HepG2 (cell line): Measurements from ENCODE around the gene FNDC3B. TPM values are rescaled to one million over a fixed set of nuclear protein-coding genes. Genes with fewer than 3 reads are reported as not detected.

Source experiments
- AKAP8 ChIP-seq: sonication (generic); formaldehyde crosslinking; IDR thresholded peaks from 2 replicates; pipeline ENCODE4 v1.5.1; 2020; ENCODE audit warnings: mild to moderate bottlenecking, missing genetic modification reagents
- ATAD3A ChIP-seq: sonication (generic); formaldehyde crosslinking; IDR thresholded peaks from 2 replicates; pipeline ENCODE4 v1.4.0; 2020; ENCODE audit warnings: missing genetic modification reagents
- CENPX ChIP-seq: sonication (generic); formaldehyde crosslinking; IDR thresholded peaks from 2 replicates; pipeline ENCODE4 v1.9.0; 2021; ENCODE audit warnings: mild to moderate bottlenecking, missing genetic modification reagents, moderate library complexity
- ETV6 ChIP-seq: sonication (generic); formaldehyde crosslinking; conservative IDR thresholded peaks from 2 replicates; pipeline ENCODE4 v1.4.0; 2020; ENCODE audit warnings: missing genetic modification reagents
- FOXM1 ChIP-seq: sonication (generic); formaldehyde crosslinking; IDR thresholded peaks from 2 replicates; pipeline ENCODE4 v1.5.0; 2020; ENCODE audit warnings: missing genetic modification reagents
- HNRNPUL1 ChIP-seq: fragments of 200-400 bp; formaldehyde crosslinking; IDR thresholded peaks from 2 replicates; pipeline ENCODE4 v1.6.1; 2017; ENCODE audit warnings: low read depth, mild to moderate bottlenecking, low read length, moderate library complexity
- KLF11 ChIP-seq: IDR thresholded peaks from 2 replicates; pipeline ENCODE4 v1.6.1; 2016; ENCODE audit warnings: missing compliant biosample characterization
- MEIS2 ChIP-seq: sonication (generic); formaldehyde crosslinking; IDR thresholded peaks from 2 replicates; pipeline ENCODE4 v1.9.0; 2021; ENCODE audit warnings: mild to moderate bottlenecking, missing genetic modification reagents
- MXD4 ChIP-seq: IDR thresholded peaks from 2 replicates; pipeline ENCODE4 v1.6.1; 2016; ENCODE audit warnings: mild to moderate bottlenecking, missing biosample characterization, missing genetic modification reagents
- RXRA ChIP-seq: sonication (generic); formaldehyde crosslinking; IDR thresholded peaks from 2 replicates; pipeline ENCODE4 v1.5.1; 2020; ENCODE audit warnings: missing genetic modification reagents
- YEATS4 ChIP-seq: sonication (generic); formaldehyde crosslinking; IDR thresholded peaks from 2 replicates; pipeline ENCODE4 v1.4.0; 2020; ENCODE audit warnings: missing genetic modification reagents, borderline replicate concordance
- ZFP36L1 ChIP-seq: sonication (generic); formaldehyde crosslinking; IDR thresholded peaks from 2 replicates; pipeline ENCODE4 v1.8.0; 2022; ENCODE audit warnings: mild to moderate bottlenecking, missing genetic modification reagents, moderate library complexity
- ZFP36L2 ChIP-seq: sonication (generic); formaldehyde crosslinking; IDR thresholded peaks from 2 replicates; pipeline ENCODE4 v1.4.0; 2020; ENCODE audit warnings: missing genetic modification reagents
- ZFYVE20 ChIP-seq: sonication (generic); formaldehyde crosslinking; IDR thresholded peaks from 2 replicates; pipeline ENCODE4 v1.8.0; 2023; ENCODE audit warnings: low read depth, mild to moderate bottlenecking, moderate library complexity, missing genetic modification reagents, borderline replicate concordance
- ZNF496 ChIP-seq: sonication (generic); formaldehyde crosslinking; IDR thresholded peaks from 2 replicates; pipeline ENCODE4 v1.8.1; 2023; ENCODE audit warnings: mild to moderate bottlenecking, moderate library complexity, missing genetic modification reagents; ENCODE audit not compliant: insufficient replicate concordance
- ZNF543 ChIP-seq: sonication (generic); formaldehyde crosslinking; IDR thresholded peaks from 2 replicates; pipeline ENCODE4 v1.4.0; 2020; ENCODE audit warnings: mild to moderate bottlenecking, missing genetic modification reagents
- ZNF761 ChIP-seq: sonication (generic); formaldehyde crosslinking; conservative IDR thresholded peaks from 2 replicates; pipeline ENCODE4 v1.4.0; 2020; ENCODE audit warnings: mild to moderate bottlenecking, missing genetic modification reagents
- ZNF766 ChIP-seq: sonication (generic); formaldehyde crosslinking; IDR thresholded peaks from 2 replicates; pipeline ENCODE4 v1.5.0; 2020; ENCODE audit warnings: missing genetic modification reagents, borderline replicate concordance
- ZNF775 ChIP-seq: sonication (generic); formaldehyde crosslinking; IDR thresholded peaks from 2 replicates; pipeline ENCODE4 v1.4.0; 2020; ENCODE audit warnings: missing genetic modification reagents, mild to moderate bottlenecking, moderate library complexity, borderline replicate concordance
- polyA plus RNA-seq, 8 experiments: library from polyadenylated mRNA; depleted of rRNA in 3 of 8; stranded (reverse) in 7 of 8; unstranded in 1 of 8; fragments of >200 nt; fragmentation: Illumina TruSeq in 4 of 8; extraction: Trizol in 4 of 8; gene quantifications; 2 replicates each; pipeline versions ENCODE4 v1.2.1 to v1.2.3, GENCODE V29; 2011 to 2016; ENCODE audit warnings: low read depth in 4 of 8, missing spikeins in 1 of 8, mixed read lengths in 1 of 8; ENCODE audit not compliant: insufficient read depth in 1 of 8
- total RNA-seq, 5 experiments: library from RNA; depleted of rRNA; stranded (reverse); fragments of >200 nt; fragmentation: Illumina TruSeq; extraction: Trizol; gene quantifications; 2 replicates each; pipeline ENCODE4 v1.2.3, GENCODE V29; 2016; ENCODE audit warnings: low read depth in 1 of 5
- TF ChIP-seq, protein P1 (sequence below): sonication (generic); formaldehyde crosslinking; IDR thresholded peaks from 2 replicates; pipeline ENCODE4 v1.5.0; 2020; ENCODE audit warnings: missing genetic modification reagents
- TF ChIP-seq, protein P2 (sequence below): sonication (generic); formaldehyde crosslinking; IDR thresholded peaks from 2 replicates; pipeline ENCODE4 v1.8.0; 2022; ENCODE audit warnings: low read depth, missing genetic modification reagents
- TF ChIP-seq, protein P3 (sequence below): sonication (generic); formaldehyde crosslinking; IDR thresholded peaks from 2 replicates; pipeline ENCODE4 v1.9.0; 2021; ENCODE audit warnings: missing genetic modification reagents, borderline replicate concordance
- TF ChIP-seq, protein P4 (sequence below): sonication (generic); formaldehyde crosslinking; IDR thresholded peaks from 2 replicates; pipeline ENCODE4 v1.5.0; 2020; ENCODE audit warnings: missing genetic modification reagents
- TF ChIP-seq, protein P5 (sequence below): sonication (generic); formaldehyde crosslinking; IDR thresholded peaks from 2 replicates; pipeline ENCODE4 v1.5.0; 2020; ENCODE audit warnings: missing genetic modification reagents

FNDC3B gene
- total and polyA plus RNA-seq, 2 of the 13 experiments (the other 11 are each of a cell fraction or from before 2014, with no cell fraction given): 74.8 to 103 TPM

DNA sequence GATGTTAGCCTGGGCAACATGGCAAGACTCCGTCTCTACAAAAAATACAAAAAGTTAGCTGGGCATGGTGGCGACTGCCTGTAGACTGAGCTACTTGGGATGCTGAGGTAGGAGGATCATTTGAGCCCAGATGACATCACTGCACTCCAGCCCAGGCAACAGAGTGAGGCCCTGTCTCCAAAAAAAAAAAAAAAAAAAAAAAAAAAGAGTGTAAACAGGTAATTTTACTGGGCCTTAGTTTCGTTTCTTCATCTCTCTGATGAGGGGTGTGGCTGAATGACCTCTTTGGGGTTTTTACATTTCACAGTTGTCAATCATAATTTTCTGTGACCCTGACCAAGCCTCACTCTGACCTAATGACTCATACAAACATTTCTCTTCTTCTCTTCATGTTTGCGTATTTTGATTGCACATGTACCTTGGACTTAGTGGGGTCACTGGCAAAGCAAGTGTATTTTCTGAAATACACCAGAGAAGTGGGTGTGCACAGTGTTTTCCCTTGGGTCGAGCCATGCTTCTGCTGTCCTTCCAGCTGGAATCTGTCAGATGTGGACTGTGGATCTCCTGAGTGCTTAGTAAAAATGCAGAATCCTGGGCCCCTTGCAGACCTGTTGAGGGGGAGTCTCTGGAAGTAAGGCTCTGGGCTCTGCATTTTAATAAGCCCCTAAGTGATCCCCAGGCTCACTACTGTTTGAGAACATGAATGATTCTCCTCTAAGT is 140.5 kb downstream of the FNDC3B start (continued):
- TF ChIP-seq ZNF496 (CRISPR knock-in tag) (no peak), ZNF761 (CRISPR knock-in tag) (no peak), ZNF543 (no peak), ZFP36L1 (CRISPR knock-in tag) (no peak; the same call in 1 of the 2 replicates), ZNF766 (CRISPR knock-in tag) (no peak; the same call in 1 of the 2 replicates), ZNF775 (CRISPR knock-in tag) (no peak), ZFP36L2 (CRISPR knock-in tag) (no peak), KLF11 (CRISPR knock-in tag) (peak; percentile 58; the same call in 1 of the 2 replicates), CENPX (CRISPR knock-in tag) (no peak), HNRNPUL1 (no peak), ATAD3A (CRISPR knock-in tag) (no peak), ETV6 (CRISPR knock-in tag) (no peak), YEATS4 (CRISPR knock-in tag) (no peak), AKAP8 (CRISPR knock-in tag) (no peak), RXRA (CRISPR knock-in tag) (peak; percentile 89; the same call in 1 of the 2 replicates), FOXM1 (no peak), ZFYVE20 (no peak), MEIS2 (peak; percentile 92), MXD4 (CRISPR knock-in tag) (peak; percentile 76; the same call in 1 of the 2 replicates)
- TF ChIP-seq, protein P1, sequence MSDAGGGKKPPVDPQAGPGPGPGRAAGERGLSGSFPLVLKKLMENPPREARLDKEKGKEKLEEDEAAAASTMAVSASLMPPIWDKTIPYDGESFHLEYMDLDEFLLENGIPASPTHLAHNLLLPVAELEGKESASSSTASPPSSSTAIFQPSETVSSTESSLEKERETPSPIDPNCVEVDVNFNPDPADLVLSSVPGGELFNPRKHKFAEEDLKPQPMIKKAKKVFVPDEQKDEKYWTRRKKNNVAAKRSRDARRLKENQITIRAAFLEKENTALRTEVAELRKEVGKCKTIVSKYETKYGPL (CRISPR knock-in tag): no peak
- TF ChIP-seq, protein P2, sequence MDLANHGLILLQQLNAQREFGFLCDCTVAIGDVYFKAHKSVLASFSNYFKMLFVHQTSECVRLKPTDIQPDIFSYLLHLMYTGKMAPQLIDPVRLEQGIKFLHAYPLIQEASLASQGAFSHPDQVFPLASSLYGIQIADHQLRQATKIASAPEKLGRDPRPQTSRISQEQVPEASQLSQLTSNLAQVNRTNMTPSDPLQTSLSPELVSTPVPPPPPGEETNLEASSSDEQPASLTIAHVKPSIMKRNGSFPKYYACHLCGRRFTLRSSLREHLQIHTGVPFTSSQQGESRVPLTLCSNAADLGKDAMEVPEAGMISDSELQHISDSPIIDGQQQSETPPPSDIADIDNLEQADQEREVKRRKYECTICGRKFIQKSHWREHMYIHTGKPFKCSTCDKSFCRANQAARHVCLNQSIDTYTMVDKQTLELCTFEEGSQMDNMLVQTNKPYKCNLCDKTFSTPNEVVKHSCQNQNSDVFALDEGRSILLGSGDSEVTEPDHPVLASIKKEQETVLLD: no peak
- TF ChIP-seq, protein P3, sequence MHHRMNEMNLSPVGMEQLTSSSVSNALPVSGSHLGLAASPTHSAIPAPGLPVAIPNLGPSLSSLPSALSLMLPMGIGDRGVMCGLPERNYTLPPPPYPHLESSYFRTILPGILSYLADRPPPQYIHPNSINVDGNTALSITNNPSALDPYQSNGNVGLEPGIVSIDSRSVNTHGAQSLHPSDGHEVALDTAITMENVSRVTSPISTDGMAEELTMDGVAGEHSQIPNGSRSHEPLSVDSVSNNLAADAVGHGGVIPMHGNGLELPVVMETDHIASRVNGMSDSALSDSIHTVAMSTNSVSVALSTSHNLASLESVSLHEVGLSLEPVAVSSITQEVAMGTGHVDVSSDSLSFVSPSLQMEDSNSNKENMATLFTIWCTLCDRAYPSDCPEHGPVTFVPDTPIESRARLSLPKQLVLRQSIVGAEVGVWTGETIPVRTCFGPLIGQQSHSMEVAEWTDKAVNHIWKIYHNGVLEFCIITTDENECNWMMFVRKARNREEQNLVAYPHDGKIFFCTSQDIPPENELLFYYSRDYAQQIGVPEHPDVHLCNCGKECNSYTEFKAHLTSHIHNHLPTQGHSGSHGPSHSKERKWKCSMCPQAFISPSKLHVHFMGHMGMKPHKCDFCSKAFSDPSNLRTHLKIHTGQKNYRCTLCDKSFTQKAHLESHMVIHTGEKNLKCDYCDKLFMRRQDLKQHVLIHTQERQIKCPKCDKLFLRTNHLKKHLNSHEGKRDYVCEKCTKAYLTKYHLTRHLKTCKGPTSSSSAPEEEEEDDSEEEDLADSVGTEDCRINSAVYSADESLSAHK (CRISPR knock-in tag): no peak
- TF ChIP-seq, protein P4, sequence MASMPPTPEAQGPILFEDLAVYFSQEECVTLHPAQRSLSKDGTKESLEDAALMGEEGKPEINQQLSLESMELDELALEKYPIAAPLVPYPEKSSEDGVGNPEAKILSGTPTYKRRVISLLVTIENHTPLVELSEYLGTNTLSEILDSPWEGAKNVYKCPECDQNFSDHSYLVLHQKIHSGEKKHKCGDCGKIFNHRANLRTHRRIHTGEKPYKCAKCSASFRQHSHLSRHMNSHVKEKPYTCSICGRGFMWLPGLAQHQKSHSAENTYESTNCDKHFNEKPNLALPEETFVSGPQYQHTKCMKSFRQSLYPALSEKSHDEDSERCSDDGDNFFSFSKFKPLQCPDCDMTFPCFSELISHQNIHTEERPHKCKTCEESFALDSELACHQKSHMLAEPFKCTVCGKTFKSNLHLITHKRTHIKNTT (CRISPR knock-in tag): no peak
- TF ChIP-seq, protein P5, sequence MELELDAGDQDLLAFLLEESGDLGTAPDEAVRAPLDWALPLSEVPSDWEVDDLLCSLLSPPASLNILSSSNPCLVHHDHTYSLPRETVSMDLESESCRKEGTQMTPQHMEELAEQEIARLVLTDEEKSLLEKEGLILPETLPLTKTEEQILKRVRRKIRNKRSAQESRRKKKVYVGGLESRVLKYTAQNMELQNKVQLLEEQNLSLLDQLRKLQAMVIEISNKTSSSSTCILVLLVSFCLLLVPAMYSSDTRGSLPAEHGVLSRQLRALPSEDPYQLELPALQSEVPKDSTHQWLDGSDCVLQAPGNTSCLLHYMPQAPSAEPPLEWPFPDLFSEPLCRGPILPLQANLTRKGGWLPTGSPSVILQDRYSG: no peak
